CD4-positive, alpha-beta T cell treated with Interleukin-10 for 1 hour (primary cell): ENCODE data around the gene PDPR.
"Not testable (repeated sequence)": the region's sequence is repeated elsewhere in the genome, so short reads cannot be mapped to it uniquely, and the experiment has no call there.

ENCODE experiments used
- DNase-seq: peaks from one replicate; pipeline ENCODE4 v3.0.0-alpha.2; 2020

Gene PDPR

DNA sequence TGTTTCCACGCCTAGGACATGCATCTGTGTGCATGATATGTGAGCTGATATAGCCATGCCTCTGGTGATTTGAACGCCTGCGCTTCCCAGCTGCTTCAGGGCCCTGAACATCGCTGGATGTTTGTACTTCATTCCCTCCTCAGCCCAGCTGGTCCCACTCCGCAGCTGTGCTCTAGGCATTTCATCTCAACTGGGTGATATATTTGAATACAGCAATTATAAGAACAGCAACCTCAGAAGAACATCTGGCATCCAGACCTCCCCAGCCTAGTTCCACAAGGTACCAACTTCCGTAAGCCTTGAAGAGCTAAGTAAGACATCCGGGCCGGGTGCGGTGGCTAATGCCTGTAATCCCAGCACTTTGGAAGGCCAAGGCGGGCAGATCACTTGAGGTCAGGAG, 52.6 kb downstream of the PDPR start:
- DNase-seq: not testable (repeated sequence)

- not testable (repeated sequence) for DNase-seq
Measured at GRCh38 chr16:70173212-70173837, 59.2 kb downstream of the PDPR start, which contains the start of gene CLEC18C. TSS of gene CLEC18C (plus strand) at chr16:70173787. CDS start at chr16:70174279, 492 bp downstream.

- DNase-seq: not testable (repeated sequence)
Measured at GRCh38 chr16:70173916-70174315, 59.8 kb downstream of the PDPR start.

DNA sequence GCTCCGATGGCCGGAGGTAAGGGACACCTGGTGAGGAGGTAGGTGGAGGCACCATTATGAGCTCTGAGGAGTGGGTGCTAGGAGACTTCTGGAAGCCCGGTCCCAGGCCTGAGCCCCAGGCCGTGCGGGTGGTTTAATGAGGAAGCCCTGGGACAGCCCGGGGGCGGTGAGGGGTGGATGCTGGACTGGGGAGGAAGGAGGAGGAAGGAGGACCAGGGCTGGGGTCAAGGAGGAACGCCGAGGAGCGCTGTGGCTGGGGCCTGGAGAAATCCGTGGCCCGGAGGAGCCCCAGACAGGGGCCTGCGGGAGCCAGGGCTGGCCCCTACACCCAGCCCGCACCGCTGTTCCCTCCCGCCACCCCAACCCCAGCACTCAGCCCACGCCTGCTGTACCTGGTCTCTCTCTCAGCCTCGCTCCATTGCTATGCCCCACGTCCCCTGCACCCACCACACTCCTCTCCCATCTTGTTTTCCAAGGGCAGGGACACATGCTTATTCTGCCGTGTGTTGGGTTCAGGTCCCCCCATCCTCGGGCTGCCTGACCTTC, 60.3 kb downstream of the PDPR start:
- not testable (repeated sequence) for DNase-seq

DNA sequence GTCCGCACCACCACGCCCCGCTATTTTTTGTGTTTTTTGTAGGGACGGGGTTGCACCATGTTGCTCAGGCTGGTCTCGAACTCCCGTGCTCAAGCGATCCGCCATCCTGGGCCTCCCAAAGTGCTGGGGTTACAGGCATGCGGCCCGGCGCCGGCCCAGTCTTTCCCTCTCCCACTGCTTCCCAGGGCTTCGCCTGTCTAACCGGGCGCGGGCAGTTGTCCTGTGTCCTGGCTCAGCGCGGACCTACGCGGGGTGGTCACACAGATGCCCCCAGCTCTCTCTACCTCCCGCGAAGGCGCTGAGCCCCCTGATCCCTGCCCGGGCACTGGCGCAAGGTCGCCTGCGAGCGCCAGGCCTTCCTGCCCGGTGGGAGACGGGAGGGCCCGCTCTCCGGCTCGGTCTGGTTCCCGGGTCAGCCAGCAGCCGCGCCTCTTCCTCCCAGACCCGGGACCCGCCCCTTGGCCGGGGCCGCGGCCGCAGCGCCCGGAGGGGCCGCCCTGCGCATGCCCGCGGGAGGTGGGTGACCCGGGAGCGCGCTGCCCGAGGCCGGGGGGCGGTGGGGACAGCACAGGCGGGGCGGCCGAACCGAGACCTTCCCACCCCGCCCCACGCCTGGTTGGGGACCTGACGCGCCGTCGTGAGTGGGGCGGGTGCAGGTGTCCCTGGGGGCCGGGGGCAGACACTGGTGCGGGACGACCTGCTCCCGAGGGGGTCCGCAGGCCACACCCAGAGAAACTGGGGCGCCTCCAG, 73.9 kb downstream of the PDPR start:
- not testable (repeated sequence) for DNase-seq

DNA sequence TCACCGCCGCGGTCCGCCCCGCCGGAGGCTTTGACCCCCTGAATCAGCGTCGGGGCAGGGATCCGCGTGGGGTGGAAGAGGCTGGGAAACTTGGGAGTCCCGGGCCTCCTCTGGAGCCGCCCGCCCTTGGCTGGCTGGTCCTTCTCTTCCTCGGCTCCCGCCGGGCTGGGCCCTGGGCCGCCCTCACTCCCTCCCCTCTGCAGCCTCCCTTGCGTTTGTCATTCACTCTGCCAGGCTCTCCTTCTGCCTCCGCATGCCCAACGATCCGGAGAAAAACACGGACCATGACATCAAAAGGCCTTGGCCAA, 74.4 kb downstream of the PDPR start:
- not testable (repeated sequence) for DNase-seq

DNA sequence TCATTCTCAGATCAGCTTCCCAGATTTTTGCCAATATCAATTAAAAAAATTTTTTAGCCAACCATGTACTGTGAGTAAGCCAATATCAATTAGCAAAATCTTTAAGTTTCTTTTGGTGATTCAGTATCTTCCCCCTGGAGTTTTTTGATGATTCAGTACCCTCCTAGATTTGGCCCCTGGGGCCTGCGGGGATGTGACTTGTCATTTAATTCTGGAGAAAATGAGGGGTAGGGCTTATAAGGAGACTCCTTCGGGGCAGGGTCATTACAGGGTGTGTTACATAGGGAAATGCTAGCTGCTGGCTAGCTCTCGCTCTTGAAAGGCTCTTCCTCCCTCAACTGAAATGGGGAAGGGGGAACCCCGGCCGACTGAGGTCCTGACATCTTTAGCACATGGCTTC, 76.4 kb downstream of the PDPR start:
- not testable (repeated sequence) for DNase-seq

GRCh38 chr16:70196683-70197300, 82.7 kb downstream of the PDPR start:
- not testable (repeated sequence) for DNase-seq

DNA sequence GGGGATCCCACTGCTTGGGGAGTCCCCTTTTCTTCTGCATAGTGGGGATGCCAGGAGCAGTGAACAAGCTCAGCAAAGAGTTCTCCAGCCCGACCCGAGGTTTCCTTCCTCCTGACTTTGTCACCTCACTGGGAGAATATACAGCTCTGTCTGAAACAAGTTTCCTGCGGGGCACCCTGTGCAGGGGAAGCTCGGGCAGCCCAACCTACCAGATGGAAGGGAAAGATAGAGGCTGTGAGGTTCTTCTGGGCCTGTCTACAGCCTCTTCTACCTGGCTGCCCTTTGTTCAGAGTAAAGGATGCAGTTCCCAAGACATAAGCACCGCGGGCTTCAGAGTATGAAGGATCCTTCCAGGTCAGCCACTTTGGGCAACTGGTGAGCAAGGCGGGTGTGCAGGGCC, 83.5 kb downstream of the PDPR start:
- not testable (repeated sequence) for DNase-seq

DNA sequence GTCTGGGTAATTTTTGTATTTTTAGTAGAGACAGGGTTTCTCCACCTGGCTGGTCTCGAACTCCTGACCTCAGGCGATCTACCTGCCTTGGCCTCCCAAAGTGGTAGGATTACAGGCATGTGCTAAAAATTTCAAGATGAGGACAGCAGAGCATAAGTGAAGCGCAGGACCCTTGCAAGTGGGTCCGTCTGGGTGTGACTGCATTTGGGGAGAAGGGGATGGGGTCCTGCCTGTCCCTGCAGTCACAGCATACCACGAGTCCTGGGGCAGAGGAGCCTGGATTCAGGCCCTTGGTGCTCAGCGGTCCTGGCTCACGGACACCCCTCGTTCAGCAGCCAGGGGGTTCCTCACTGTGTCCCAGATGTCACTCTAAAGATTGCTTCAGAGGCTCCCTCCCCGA, 84.1 kb downstream of the PDPR start:
- not testable (repeated sequence) for DNase-seq

DNA sequence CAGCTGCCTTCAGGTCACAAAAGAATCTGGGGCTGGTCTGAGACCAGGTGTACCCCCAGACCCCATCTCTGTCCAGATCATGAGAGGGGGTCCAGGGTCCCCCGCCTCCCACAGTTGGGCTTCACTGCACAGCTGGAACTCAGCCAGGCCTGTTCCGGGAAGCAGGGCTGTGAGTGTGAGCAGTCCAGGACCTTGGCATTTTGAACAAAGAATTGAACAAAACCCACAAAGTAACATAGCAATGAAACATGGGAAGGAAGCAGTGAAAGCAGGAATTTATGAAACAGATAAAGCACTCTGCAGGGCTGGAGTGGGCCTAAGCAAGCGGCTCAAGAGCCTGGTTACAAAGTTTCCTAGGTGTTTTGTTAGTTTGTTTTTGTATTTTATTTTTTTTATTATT, 84.5 kb downstream of the PDPR start:
- DNase-seq: not testable (repeated sequence)

GRCh38 chr16:70199170-70199569, 85.0 kb downstream of the PDPR start:
- not testable (repeated sequence) for DNase-seq

GRCh38 chr16:70200063-70200462, 85.9 kb downstream of the PDPR start:
- DNase-seq: not testable (repeated sequence)

DNA sequence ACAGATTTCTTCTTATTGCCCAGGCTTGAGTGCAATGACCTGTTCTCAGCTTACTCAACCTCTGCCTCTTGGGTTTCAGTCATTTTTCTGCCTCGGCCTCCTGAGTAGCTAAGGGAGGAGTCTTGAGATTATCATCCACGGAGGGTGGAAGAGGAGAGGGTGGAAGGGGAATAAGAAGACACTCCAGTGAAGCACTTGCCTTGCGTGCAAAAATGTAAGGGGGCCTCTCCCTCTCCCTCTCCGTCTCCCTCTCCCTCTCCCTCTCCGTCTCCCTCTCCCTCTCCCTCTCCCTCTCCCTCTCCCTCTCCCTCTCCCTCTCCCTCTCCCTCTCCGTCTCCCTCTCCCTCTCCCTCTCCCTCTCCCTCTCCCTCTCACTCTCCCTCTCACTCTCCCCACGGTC, 89.4 kb downstream of the PDPR start:
- DNase-seq: not testable (repeated sequence)

DNA sequence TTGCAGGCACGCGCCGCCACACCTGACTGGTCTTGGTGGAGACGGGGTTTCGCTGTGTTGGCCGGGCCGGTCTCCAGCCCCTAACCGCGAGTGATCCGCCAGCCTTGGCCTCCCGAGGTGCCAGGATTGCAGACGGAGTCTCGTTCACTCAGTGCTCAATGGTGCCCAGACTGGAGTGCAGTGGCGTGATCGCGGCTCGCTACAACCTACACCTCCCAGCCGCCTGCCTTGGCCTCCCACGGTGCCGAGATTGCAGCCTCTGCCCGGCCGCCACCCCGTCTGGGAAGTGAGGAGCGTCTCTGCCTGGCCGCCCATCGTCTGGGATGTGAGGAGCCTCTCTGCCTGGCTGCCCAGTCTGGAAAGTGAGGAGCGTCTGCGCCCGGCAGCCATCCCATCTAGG, 89.9 kb downstream of the PDPR start:
- not testable (repeated sequence) for DNase-seq

DNA sequence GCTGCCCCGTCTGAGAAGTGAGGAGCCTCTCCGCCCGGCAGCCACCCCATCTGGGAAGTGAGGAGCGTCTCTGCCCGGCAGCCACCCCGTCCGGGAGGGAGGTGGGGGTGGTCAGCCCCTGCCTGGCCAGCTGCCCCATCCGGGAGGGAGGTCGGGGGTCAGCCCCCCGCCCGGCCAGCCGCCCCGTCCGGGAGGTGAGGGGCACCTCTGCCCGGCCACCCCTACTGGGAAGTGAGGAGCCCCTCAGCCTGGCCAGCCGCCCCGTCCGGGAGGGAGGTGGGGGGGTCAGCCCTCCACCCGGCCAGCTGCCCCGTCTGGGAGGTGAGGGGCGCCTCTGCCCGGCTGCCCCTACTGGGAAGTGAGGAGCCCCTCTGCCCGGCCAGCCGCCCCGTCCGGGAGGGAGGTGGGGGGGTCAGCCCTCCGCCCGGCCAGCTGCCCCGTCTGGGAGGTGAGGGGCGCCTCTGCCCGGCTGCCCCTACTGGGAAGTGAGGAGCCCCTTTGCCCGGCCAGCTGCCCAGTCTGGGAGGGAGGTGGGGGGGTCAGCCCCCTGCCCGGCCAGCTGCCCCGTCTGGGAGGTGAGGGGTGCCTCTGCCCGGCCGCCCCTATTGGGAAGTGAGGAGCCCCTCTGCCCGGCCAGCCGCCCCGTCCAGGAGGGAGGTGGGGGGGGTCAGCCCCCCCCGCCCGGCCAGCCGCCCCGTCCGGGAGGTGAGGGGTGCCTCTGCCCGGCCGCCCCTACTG, 90.7 kb downstream of the PDPR start:
- not testable (repeated sequence) for DNase-seq

- not testable (repeated sequence) for DNase-seq
Measured at GRCh38 chr16:70206382-70206781, 92.2 kb downstream of the PDPR start.
